Myocyte (in vitro differentiated cells): ENCODE results near the gene DNM3. TPM values are rescaled to one million over a fixed set of nuclear protein-coding genes. Genes with fewer than 3 reads are reported as not detected.

Experiments used
- DNase-seq: peaks from one replicate; pipeline ENCODE4 v3.0.0-alpha.2; 2012; ENCODE audit warnings: low read depth
- total RNA-seq: library from RNA; depleted of rRNA; stranded (reverse); fragments of >200 nt; gene quantifications from 2 replicates; pipeline ENCODE4 v1.2.3, GENCODE V29; 2014

Gene DNM3
- total RNA-seq, 1 donor from 2014 or later = 0.62 TPM

GRCh38 chr1:171817511-171818265 is 23.6 kb upstream of the DNM3 start:
- DNase-seq = peak; percentile 94

DNA sequence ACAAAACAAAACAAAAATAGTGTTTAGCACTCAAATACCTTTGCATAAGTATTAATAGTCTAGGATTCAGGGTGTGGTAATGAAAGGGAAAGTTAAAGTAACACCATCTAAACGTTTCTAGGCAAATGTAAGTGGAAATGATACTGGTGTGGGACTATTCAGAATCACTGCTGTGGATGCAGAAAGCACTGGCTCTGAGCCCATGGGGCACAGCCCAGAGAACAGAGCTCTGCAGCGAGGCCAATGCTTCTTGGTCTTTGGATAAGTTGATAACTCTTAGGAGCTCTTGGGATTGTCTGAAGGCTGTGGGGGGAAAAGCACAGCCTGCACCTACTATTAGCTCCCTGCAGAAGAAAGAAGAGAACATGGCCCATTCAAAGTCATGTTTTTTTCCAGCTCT is 21.4 kb upstream of the DNM3 start:
- DNase-seq = no peak

- no peak for DNase-seq
These were observed 14.3 kb upstream of the DNM3 start for GRCh38 chr1:171826973-171827372.

- DNase-seq = no peak
These were observed 12.5 kb upstream of the DNM3 start for GRCh38 chr1:171828794-171829193.

DNA sequence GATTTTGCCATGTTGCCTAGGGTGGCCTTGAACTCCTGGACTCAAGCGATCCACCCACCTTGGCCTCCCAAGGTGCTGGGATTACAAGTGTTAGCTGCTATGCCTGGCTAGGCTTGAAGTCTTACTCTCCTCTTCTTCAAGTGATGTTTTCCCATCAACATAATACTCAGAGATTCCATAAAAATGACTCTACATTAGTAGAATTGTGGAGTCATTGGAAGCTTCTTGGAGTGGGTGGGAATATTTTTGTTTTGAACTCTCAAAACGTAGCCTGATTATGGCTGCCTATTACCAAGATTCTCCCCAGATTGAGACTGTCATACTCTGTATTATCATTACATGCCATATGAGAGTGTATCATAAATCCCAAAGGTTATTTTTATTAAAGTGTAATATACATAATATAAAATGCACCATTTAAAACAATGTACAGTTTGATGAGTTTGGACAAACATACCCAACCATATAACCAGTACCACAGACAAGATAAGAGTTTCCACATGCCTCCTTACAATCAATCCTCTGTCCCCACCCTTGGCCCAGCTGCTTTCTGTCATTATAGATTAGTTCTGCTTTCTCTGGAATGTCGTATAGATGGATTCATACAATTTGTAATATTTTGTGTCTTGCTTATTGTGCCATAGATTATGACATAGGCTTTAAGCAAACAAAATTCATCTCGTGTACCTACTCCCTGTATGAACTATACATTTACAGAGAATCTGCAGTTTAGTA is 8.0 kb upstream of the DNM3 start:
- no peak for DNase-seq

DNA sequence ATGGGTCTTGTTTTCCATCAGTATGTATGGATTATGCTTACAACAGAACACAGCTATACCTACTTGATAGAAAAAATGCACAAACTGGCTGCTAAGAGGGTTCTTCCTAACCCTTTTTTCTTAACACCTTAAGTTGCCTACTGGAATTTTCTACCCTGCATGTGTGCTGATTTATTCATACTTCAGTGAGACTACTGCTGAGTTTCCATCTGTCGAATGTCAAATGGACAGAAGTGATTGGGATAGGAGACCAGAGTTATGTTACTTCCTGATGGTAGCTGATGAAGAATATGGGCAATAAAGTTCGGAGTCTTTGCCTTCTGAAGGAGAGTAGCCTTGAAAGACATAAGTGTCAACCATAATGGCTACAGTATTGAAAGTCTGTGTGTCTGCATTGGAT is 6.5 kb upstream of the DNM3 start:
- DNase-seq = no peak

- DNase-seq = no peak
These were observed 5.4 kb upstream of the DNM3 start for GRCh38 chr1:171835891-171836290.

DNA sequence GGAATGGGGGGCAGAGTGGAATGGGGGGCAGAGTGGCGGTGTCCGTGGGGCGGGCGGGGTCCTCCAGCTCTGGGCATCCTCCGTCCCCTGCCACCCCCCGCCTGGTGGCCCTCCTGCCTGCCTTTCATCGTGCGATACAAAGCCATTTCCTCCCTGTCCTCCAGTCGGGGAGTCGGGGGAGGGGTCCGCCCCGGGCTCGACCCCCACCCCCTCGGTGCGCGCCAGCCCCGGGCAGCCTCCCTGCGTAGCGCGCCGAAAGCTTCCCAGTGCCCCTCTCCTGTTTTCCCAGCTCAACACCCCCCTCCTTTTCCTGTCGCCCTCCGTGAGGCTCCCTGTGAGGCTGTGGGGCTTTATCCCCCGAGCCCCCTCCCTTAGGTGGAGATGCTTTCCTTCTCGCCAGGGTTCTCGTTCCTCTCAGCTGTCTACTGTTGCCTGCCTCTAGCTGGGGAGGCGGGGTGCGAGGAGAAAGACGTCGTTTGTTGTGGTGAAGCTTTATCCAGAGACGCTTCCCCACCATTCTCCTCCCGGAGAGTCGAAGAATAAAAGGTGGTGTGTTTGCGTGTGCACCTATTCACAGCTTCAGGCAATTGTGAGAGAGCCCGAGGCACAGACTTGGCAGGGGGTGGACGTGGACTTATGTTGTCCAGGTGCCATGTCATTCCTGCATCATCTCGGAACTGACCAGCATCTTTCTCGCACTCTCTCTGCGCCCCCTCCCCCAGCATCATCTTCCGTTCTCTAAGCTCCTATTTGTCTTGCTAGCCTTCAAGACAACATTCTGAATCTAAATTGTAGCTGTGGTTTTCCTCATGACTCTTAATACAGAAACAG is 848 bp downstream of the DNM3 start:
- DNase-seq = no peak

- DNase-seq = no peak
These were observed 3.1 kb downstream of the DNM3 start for GRCh38 chr1:171844381-171844780.

DNA sequence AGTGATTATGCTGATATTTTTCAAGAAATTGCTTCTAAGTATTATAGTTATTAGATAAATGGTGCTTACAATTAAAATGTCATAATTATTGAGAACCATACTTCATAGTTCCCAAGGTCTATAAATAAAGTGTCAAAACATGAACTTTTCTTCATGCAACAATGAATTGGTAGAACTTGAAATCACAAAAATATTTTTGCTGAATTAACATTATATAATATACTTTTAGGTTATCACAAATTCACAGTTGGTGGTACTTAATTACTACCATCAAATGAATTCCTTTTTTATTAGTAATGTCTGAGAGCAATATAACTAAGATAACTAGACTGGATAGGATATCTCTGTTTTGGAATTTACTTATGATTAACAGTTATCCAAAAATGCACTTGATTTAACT is 4.7 kb downstream of the DNM3 start:
- no peak for DNase-seq

- no peak for DNase-seq
These were observed 8.1 kb downstream of the DNM3 start for GRCh38 chr1:171849245-171849898.

GRCh38 chr1:171850651-171851350 is 9.5 kb downstream of the DNM3 start:
- DNase-seq = no peak

- DNase-seq = peak; percentile 17
These were observed 11.0 kb downstream of the DNM3 start for GRCh38 chr1:171852272-171852671.

- no peak for DNase-seq
These were observed 14.1 kb downstream of the DNM3 start for GRCh38 chr1:171855381-171855780.

- no peak for DNase-seq
These were observed 17.4 kb downstream of the DNM3 start for GRCh38 chr1:171858696-171859095.

DNA sequence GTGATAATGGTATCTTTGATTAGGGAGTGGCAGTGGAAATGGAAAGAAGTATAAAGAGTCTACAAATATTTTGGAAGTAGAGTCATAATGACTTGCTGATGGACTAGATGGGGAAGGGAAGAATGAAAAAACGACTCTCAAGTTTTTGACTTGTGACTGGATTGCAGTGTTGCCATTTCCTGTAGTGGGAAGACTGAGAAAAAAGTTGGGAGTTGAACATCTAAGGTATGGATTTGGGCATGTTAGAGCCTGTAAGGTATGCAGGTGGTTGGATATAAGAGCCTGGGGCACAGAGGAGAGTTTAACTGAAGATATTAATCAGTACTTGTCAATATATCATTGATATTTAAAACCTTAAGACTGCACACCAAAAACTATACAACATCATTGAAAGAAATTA is 19.4 kb downstream of the DNM3 start:
- no peak for DNase-seq

- no peak for DNase-seq
These were observed 22.2 kb downstream of the DNM3 start for GRCh38 chr1:171863531-171863930.

DNA sequence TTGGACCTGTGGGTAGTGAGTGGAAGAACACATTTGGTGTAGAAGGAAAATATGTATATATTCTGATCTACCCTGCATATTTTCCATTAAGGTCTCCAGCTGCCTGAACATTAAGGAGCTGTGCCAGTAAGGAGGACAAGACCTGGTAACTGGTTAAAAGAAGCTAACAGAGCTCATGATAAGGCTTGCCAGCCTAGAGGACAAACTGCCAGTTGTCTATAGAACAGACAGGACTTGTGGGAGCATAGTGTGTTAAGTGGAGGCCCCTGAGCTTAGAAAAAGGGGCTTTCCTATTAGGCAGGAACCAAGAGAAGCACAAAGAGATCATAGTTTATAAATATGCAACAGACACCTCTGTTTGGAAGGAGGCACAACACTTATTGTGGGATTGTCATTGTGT is 23.0 kb downstream of the DNM3 start:
- no peak for DNase-seq

DNA sequence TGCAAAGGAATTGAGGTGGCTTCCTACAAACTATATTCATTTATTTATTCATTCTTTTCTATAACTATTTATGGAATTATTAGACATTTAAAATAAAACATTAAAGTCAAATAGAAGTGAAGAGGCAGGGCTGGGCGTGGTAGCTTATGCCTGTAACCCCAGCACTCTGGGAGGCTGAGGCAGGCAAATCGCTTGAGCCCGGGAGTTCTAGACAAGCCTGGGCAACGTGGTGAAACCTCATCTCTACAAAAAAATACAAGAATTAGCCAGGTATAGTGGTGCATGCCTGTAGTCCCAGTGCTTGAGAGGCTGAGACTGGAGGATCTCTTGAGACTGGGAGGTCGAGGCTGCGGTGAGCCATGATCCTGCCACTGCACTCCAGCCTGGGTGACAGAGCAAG is 23.8 kb downstream of the DNM3 start:
- DNase-seq = no peak

DNA sequence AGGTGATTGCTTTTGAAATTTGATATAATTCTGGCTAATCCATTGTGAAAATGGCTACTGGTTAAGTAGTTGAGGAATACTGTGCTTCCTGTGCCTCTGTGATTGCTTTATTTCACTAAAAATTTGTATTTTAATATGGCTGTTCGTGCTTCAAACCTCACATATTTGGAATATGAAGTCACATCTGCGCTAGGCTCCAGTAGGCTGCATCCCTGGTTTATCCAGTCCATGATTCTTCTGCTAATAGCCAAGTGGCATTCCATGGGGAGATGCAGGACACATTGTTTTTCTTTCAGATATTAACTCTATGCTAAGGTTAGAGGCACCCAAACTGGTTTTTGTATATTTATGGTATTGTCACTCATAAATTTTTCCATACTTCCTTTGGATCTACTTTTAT is 25.9 kb downstream of the DNM3 start:
- DNase-seq = no peak
